ENCODE data around the gene ZNF530. TPM values are rescaled to one million over a fixed set of nuclear protein-coding genes. Genes with fewer than 3 reads are reported as not detected.

Gene ZNF530
- total RNA-seq, 1 donor from 2014 or later: 2.8 TPM

- Mint-ChIP-seq H3K4me1 (ENCODE audit: unreplicated experiment) (peaks cover 12% of the 10 kb centered on the region), H3K27ac (ENCODE audit: unreplicated experiment) (peak within 1 kb of the TSS; percentile 90), H3K9me3 (ENCODE audit: unreplicated experiment) (peaks cover 41% of the 10 kb centered on the region), H3K4me3 (ENCODE audit: unreplicated experiment) (peak within 1 kb of the TSS; percentile 85), H3K27me3 (ENCODE audit: unreplicated experiment) (no peaks in the 10 kb centered on the region), H3K36me3 (ENCODE audit: unreplicated experiment) (peaks cover 35% of the 10 kb centered on the region)
- TF ChIP-seq CTCF (IDR thresholded peaks at IDR 0.05): peak; percentile 12
- DNase-seq (ENCODE audit: extremely low spot score, unreplicated experiment): peak; percentile 94
These were observed 15.9 kb upstream of the ZNF530 start, which contains the start of gene ZIK1 for GRCh38 chr19:57583521-57584416. Gene ZIK1, plus strand, starts transcription at chr19:57584145. Its CDS starts 212 bp downstream, at chr19:57584357.

- no peak for TF ChIP-seq CTCF (IDR thresholded peaks at IDR 0.05)
- peaks cover 36% of the 10 kb centered on the region for H3K9me3 Mint-ChIP-seq (ENCODE audit: unreplicated experiment)
- H3K4me1 Mint-ChIP-seq (ENCODE audit: unreplicated experiment): peaks cover 9% of the 10 kb centered on the region
- H3K4me3 Mint-ChIP-seq (ENCODE audit: unreplicated experiment): no peak overlapping the region
- H3K27me3 Mint-ChIP-seq (ENCODE audit: unreplicated experiment): no peaks in the 10 kb centered on the region
- DNase-seq (ENCODE audit: extremely low spot score, unreplicated experiment): no peak
- no peak overlapping the region for H3K27ac Mint-ChIP-seq (ENCODE audit: unreplicated experiment)
- peaks cover 69% of the 10 kb centered on the region for H3K36me3 Mint-ChIP-seq (ENCODE audit: unreplicated experiment)
These were observed 12.2 kb upstream of the ZNF530 start for GRCh38 chr19:57587529-57587928.

DNA sequence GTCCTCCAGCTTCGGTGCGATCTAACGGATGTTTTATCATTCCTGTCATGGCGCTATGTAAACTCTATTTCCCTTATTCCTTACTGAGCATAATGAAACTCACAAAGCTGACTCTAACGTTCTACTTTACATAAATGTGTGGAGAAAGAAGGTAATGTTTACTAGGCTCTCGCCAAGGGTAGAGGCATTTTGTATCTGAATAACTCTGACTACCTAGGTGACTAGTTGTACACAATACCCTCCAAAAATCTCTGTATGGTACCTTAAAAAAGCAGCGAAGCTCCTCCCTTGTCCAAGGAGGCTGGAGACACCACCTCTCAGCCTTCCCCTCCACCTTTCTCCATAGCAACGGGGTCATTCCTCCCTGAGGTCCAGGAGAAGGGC, 316 bp upstream of the ZNF530 start:
- no peak for DNase-seq (ENCODE audit: extremely low spot score, unreplicated experiment)
- Mint-ChIP-seq H3K4me1 (ENCODE audit: unreplicated experiment) (peaks cover 5% of the 10 kb centered on the region), H3K27me3 (ENCODE audit: unreplicated experiment) (no peaks in the 10 kb centered on the region), H3K4me3 (ENCODE audit: unreplicated experiment) (peak overlapping the region; percentile 82), H3K36me3 (ENCODE audit: unreplicated experiment) (peaks cover 13% of the 10 kb centered on the region), H3K9me3 (ENCODE audit: unreplicated experiment) (peaks cover 43% of the 10 kb centered on the region), H3K27ac (ENCODE audit: unreplicated experiment) (peak overlapping the region; percentile 79)
- TF ChIP-seq CTCF (IDR thresholded peaks at IDR 0.05): no peak

GRCh38 chr19:57606931-57607330, 7.2 kb downstream of the ZNF530 start:
- TF ChIP-seq CTCF (IDR thresholded peaks at IDR 0.05): no peak
- Mint-ChIP-seq H3K4me1 (ENCODE audit: unreplicated experiment) (no peaks in the 10 kb centered on the region), H3K4me3 (ENCODE audit: unreplicated experiment) (no peak overlapping the region), H3K27me3 (ENCODE audit: unreplicated experiment) (no peaks in the 10 kb centered on the region), H3K27ac (ENCODE audit: unreplicated experiment) (no peak overlapping the region), H3K36me3 (ENCODE audit: unreplicated experiment) (peaks cover 50% of the 10 kb centered on the region), H3K9me3 (ENCODE audit: unreplicated experiment) (peaks cover 45% of the 10 kb centered on the region)
- DNase-seq (ENCODE audit: extremely low spot score, unreplicated experiment): no peak

DNA sequence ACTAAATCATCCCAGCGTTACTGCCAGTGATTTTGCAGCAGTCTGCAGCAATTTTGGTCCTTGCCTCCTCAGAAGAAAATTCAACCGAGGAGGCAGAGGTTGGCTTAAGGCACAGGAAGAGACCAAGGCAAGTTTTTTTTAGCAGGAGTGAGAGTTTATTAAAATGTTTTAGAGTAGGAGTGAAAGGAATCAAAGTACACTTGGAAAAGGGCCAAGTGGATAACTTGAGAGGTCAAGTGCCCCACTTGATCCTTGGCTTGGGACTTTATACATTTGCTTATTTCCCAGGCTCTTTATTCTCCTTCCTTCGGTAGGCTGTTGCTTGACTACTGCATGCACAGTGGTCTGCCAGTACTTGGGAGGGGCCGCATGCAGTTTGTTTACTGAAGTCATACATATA, 11.4 kb downstream of the ZNF530 start:
- no peak overlapping the region for H3K27ac Mint-ChIP-seq (ENCODE audit: unreplicated experiment)
- no peak for DNase-seq (ENCODE audit: extremely low spot score, unreplicated experiment)
- TF ChIP-seq CTCF (IDR thresholded peaks at IDR 0.05): no peak
- H3K36me3 Mint-ChIP-seq (ENCODE audit: unreplicated experiment): peaks cover 42% of the 10 kb centered on the region
- peaks cover 12% of the 10 kb centered on the region for H3K4me1 Mint-ChIP-seq (ENCODE audit: unreplicated experiment)
- no peak overlapping the region for H3K4me3 Mint-ChIP-seq (ENCODE audit: unreplicated experiment)
- H3K27me3 Mint-ChIP-seq (ENCODE audit: unreplicated experiment): no peaks in the 10 kb centered on the region
- H3K9me3 Mint-ChIP-seq (ENCODE audit: unreplicated experiment): peaks cover 36% of the 10 kb centered on the region
